HG03342 (cell line): ENCODE measurements around the gene C6orf47.
"Not testable (repeated sequence)": the region's sequence is repeated elsewhere in the genome, so short reads cannot be mapped to it uniquely, and the experiment has no call there.

Source experiments
- ATAC-seq: cut with Tn5 transposase; IDR thresholded peaks from one replicate; pipeline ENCODE4 v1.9.1; 2021; ENCODE audit warnings: mild to moderate bottlenecking, moderate library complexity; ENCODE audit not compliant: unreplicated experiment

The C6orf47 gene, protein sequence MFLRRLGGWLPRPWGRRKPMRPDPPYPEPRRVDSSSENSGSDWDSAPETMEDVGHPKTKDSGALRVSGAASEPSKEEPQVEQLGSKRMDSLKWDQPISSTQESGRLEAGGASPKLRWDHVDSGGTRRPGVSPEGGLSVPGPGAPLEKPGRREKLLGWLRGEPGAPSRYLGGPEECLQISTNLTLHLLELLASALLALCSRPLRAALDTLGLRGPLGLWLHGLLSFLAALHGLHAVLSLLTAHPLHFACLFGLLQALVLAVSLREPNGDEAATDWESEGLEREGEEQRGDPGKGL

DNA sequence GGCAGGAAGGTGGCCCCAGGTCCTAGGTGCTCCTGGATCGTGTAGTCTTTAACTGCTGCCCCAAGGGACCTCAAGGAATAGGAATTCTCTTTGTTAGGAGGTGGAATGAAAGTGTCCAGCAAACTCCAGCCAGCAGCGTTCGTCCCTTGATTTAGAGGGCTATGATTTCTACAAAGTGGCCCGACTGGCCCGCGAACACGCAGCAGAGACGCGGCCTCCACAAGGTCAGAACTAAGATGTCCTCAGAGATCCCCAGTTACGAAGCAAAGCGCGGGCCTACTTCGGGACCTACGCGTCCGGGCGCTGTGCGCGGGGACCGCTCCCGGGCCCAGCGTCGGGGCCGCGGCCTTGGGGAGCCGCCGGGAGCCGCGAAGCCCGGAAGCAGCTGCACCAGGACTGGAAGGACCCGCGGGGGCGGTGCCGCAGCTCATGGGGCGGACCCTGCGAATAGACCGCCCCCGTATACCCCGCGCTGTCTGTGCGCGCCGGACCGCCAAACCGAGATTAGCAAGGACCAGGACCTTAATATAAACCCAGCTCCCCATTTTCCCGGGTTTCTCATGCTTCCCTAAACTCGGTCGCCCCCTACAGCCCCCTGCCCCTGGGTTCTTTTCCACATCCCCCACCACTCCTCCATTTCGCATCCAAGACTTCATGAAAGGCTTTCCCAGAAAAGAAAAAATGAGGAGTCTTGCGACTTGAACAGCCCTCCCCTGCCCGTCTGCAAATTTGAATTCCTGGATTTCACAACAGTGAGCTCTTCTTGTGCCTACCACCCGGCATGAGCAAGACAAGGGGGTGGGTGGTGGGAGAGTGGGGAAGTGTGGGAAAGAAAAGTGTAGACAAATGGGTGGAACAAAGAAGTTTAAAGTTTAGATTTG, at the start of gene C6orf47:
Gene C6orf47 (minus strand): TSS at position 398 of the 881 bp plus-strand sequence. CDS start 831 bp downstream, outside the sequence.
- ATAC-seq = peak; percentile 44

DNA sequence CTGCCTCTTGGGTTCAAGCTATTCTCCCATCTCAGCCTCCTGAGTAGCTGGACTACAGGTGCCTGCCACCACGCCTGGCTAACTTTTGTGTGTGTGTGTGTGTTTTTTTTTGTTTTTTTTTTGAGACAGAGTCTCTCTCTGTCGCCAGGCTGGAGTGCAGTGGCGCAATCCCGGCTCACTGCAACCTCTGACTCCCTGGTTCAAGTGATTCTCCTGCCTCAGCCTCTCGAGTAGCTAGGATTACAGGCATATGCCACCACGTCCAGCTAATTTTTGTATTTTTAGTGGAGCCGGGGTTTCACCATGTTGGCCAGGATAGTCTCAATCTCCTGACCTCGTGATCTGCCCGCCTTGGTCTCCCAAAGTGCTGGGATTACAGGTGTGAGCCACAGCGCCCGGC, 48.6 kb upstream of the C6orf47 start:
- ATAC-seq = not testable (repeated sequence)

DNA sequence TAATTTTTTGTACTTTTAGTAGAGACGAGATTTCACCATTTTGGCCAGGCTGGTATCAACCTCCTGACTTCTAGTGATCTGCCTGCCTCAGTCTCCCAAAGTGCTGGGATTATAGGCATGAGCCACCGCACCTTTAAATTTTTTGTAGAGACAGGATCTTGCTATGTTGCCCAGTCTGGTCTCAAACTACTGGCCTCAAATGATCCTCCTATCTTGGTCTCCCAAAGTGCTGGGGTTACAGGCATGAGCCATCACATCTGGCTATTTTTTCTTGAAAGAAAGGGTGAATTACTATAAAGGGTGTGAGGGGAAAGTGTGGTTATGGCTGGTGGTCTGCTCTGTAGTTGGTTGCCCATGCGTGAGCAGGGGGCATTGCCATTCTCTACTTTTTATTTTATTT, 47.6 kb upstream of the C6orf47 start:
- no peak for ATAC-seq

DNA sequence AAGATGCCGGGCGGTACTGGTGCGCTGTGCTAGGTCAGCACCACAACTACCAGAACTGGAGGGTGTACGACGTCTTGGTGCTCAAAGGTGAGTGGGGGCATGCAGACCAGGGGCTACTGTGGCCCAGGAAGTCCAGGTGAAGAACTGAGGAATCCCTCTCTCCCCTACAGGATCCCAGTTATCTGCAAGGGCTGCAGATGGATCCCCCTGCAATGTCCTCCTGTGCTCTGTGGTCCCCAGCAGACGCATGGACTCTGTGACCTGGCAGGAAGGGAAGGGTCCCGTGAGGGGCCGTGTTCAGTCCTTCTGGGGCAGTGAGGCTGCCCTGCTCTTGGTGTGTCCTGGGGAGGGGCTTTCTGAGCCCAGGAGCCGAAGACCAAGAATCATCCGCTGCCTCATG, 47.1 kb upstream of the C6orf47 start:
- no peak for ATAC-seq

DNA sequence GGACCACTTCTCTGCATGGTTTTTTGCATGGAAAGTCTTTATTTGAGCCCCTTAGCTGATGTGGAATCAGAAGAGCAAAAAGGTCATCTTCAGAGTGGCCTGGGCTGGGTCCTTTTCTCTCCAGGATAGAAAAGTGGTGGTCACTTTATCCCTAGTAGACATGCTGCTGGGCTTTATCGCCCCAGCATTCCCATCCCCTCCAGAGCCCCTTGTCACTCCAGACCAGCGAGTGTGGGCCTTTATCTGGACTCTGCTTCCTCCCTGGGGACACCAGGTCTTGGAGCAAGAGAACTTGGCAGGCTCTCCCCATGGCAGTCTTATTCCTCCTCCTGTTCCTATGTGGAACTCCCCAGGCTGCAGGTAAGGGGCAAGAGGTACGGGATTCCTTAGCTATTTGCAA, 46.0 kb upstream of the C6orf47 start, which contains the start of gene LY6G6F:
Gene LY6G6F (plus strand): TSS at position 268 of the 400 bp plus-strand sequence. CDS start 41 bp downstream, at position 309.
- no peak for ATAC-seq

DNA sequence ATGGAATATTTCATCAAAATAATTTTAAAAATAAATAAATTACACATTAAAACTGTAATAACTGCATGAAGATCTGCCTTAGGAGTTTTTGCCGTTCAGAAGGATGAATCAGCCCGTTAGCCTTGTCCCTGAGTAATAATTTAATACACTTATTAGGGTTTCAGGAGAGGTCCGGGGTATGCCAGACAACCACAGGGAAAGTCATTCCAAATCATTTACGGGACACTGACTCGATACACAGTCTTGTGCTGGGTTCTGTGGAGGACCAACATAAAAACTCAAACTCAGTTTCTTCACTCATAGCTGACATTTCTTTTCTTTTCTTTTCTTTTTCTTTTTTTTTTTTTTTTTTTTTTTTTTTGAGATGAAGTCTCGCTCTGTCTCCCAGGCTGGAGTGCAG, 45.4 kb upstream of the C6orf47 start:
- no peak for ATAC-seq

DNA sequence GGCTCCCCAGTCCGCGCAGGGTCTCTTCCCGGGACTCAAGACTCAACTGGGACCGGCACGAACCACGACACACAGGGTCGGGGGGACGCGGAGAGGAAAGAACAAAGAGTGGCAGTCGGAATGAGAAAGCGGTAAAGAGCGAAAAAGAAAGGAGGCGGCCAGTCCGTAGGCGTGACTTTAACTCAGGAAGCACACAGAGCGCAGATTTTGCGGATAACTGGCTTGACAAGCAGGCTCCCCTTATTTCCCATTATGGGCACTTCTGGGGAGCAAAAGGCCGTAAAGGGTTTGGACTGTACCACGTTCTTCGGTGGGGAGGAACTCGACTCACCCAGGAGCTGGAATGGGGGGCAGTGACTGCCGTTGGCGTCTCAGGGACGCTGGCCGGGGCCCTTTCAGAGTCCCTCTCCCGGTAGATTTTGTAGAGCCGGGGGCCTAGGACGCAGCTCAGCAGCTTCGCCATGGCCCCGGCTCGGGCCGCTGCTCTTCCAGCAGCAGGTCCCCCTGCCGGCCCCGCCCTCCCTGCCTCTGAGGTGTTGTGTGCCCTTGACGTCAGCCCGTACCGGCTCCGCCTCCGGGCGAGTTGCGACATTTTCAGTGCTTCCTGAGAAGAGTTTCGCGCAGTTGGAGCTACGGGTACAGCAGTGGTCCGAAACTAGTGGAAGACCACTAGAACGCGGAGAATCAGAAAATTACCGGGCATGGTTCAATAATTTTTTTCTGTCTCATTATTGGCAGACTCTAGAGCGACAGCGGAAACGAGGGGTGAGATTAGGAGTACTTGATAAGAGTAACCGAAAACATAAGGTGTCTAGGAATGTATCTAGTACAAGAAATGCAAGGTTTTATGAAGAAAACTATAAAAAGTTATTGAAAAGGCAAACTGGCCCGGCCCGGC, 42.5 kb upstream of the C6orf47 start, which contains the start of gene ABHD16A:
Gene ABHD16A (minus strand): TSS at position 506 of the 898 bp plus-strand sequence. CDS start 43 bp downstream, at position 463.
- peak; percentile 89 for ATAC-seq

DNA sequence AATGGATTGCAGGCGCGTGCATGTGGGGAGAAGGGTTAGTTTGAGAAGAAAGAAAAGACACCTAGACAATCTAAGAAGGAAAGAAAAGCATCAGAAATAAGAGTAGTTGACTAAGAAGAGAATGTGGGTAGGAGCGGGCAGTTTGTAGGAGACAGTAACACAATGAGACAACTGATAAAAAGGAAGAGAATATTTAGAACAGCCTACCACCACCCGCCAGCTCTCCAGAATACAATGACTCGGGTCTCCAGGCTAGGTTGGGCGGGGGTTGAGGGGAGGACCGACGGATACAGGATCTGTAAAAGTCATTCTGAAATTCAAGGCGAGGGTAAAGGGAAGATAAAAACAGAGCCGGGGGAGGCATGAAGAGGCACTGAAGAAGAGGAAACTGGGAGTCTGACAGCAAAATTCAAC, 41.8 kb upstream of the C6orf47 start:
- ATAC-seq = no peak

DNA sequence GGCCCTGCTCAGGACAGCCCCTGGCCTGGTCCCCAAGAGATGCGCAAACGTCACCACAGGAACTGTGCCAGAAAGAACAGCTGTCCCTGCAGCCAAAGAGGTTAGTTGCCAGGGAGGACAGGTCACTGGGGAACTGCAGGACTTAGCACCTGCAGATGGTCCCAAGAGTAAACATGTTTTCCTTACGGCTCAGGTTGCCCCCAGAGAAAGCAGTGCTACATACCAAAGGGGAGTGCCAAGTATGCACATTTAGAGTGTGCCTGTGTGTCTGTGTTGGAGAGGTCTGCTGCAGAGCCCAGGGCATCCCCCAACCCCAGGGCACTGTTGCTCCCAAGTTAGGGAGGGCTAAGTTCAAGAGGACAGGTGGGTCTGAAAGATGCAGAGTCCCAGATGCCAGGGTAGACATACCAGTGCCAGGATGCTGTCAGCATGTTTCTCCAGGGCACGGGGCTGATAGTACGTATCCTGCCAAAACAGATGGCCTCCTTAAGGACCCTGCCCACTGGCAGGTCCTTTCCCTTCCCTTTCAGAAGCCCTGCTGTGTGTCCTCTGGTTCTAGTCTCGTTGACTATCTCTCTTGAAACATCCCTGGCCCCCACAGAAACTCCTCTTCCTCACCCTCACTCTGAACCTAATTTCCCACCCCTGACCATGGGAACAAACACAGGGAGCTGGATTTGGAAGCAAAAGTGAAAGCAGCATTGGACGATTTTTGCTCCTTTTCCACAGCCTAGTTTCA, 41.3 kb upstream of the C6orf47 start:
- no peak for ATAC-seq

DNA sequence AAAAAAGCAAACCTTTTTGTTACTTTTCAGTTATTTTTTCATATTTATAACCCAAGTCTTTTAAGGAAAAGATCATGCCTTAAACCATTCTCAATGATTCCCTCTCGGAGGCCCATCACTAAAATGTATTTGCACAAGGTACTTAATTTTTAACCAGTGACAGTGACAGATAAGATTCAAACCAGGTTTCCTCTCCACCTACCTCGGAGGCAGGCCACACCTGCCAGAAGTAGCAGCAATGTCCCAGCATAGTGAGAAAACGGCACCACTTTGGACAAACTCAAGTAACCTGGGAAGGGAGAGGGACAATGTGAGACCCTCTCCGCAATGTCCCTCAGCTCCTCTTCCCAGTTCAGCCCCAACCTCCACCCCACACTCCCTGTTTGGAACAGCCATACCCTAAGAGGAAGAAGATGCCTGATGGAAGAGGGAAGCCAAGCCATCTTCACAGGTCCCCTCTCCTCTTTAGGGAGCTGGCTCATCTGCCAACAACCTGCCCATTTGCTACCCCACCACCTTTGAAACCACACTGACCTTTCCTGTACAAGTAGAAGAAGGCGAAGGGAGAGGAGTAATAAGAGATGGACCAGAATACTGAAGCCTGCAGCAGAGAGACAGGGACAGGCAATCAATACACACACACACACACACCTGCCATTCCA, 40.3 kb upstream of the C6orf47 start:
- ATAC-seq = no peak

DNA sequence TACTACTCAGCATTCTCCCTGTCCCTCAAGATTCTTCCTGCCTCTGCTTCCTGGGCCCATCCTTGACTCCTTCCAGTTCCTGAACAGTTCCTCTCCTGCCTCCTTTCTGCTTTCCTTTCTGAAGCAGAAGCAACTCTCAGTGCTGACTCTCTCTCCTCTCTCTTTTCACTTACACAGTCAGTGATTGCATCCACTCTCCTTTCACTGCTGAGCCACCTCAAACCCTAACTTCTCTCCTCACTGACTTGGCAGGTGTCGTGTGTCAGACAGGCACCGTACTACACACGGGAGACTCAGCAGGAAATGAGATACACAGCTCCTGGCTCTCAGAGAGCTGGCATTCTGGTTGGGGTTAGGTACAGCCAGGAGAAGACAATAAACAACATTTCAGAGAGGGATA, 37.0 kb upstream of the C6orf47 start:
- no peak for ATAC-seq

DNA sequence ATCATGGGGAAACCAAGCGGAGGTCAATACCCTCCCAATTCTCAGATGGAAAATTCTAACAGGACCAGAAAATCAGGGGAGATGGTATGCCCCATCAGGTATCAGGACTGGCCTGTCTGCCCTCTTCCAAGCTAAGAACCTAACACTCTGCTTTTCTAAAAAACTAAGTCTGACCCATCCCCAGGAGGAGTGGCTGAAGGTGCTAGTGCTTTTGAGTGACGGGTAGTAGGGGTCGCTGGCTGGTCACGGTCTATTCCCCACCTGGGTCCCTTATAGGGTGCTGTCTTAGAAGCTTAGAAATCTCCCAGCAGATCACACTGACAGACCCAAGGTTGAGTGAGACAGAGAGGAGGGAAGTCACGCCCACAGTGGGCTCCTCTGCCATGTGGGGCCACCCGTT, 33.0 kb upstream of the C6orf47 start:
- no peak for ATAC-seq

DNA sequence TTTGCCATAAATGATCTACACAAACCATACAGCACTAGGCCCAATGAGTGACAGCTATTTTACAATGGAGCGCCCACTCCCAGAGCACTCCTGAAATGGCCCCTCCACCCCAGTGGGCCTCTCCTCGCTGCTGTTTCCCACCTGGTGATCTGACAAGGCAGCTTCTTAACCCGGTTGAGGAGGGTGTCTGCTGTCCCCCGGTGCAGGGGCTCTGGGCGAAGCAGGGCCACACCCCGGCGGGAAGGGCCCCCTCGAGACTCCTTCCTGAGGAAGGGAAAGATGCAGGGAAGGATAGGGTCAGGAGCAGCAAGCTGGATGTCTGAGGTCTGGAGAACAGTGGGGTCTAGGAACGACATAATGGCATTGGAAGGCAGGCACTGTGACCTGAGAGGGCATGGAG, 32.3 kb upstream of the C6orf47 start:
- ATAC-seq = no peak

DNA sequence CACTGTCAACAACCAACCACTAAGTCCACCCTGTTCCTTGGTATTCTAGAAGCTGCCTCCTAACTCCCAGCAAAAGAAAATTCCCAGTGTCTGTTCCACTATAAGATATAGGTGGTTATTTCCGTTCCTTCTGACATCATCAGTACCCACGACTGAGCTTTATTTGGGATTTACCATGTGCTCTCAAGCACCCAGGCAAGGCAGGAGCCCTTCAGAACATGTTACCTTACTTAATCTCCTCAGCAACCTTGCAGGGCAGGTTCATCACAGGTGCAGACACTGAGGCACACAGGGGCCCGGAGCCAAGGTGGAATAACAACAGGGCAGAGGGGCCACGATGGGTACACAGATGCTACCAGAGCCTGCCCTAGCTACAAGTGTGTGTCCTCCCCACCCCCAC, 31.8 kb upstream of the C6orf47 start:
- ATAC-seq = no peak

DNA sequence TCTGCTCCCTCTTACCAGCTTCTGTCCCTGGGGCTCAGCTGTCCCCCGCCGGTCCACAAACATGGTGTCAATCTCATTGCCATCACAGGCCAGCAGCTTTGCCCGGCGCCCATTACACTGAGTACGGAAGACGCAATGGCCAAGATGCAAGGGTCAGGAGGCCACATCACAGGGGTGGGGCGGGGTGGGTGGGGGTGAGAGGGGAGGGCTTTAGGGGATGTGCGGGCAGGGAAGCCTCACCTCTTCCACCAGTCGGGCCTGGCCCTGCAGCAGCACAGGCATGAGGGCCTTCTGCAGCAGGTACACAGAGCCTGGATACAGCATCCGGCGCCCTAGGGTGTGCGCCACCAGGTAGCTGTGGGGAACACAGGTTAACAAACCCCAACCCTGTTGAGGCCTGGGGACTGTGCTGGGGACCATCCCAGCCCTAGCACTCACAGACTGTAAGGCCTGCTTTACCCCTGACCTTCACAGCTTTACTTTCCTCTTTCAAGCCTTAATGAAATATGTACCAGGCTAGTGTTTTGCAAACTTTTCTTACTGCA, 31.1 kb upstream of the C6orf47 start:
- no peak for ATAC-seq

DNA sequence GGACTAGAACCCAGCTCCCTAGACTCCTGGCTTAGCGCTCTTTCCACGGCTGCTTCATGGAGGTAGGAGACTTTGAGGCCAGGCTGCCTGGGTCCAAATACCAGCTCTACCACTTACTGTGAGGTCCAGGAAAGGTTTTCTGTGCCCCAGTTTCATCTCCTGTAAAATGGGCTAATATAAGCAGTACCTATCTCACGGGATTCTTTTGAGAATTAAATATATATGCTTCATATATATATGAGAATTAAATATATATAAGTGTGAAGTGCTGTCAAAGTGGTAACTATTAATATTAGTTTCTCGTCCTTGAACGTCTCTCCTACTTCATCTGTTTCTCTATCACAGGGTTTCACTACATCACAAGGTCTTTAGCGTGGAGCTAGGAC, 30.5 kb upstream of the C6orf47 start:
- ATAC-seq = no peak

DNA sequence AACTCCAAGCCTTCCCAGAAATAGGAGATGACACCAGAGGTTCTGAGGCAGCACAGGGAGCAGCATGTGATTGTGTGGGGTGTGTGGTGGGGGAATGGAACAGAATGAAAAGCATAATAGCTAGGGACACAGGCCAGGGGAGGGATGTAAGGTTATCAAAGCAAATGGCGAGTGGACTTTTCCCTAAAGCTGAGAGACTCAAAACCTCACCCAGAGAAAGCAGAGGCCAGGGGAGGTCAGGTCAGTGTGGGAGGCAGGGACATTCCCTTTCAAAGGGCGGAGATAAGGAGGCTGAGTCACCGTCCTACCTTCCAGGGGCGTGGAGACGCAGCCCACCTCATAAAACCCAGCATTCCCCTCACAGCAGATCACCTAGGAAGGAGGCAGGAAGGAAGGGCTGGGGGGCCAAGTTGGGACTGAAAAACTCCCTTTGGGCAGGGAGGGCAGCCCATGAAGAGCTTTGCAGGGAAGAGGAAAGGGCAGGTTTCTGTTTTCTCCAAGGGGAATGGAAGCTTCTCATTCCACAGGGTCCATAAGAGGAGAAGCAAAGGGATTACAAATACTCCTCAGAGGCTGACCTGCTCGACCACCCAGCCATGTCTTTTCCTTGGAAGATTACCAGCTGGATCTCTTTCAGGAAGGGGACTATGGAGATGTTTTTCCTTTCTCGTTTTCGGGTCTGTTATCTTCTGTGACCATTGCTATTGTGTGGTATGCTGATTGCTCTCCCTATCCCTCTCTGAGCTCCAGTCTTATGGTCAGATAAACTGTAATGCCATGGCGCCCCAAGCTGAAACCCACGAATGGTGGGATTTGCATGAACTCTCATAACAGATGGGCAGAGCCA, 29.9 kb upstream of the C6orf47 start:
- no peak for ATAC-seq
